ENCODE measurements around the gene RANBP17.

RANBP17 gene

DNA sequence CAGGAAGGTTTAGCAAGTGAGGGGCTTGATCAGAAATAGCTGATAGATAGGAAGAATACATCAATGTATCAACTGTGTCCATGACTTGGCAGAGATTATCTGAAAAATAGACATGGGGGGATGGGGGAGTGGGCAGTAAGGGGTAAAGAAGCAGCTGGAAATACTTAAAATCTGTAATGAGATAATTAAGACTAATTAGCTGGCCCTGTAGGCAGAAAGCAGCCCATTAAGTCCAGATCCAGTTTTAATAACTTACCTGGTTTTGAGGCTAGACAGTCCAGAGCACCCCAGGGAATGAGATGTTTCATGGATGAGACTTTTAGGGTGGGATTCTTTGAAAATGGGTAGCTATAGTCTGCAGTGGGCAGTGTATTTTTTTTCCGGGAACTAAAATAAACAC lies 330.3 kb downstream of the RANBP17 start:
- Histone ChIP-seq H3K27me3 (ENCODE audit: insufficient read depth, poor library complexity, severe bottlenecking) (no peaks in the 10 kb centered on the region), H3K4me3 (replicated peaks; ENCODE audit: insufficient read depth, low read length) (no peak overlapping the region), H3K27ac (replicated peaks) (no peak overlapping the region)
- no peak for DNase-seq (ENCODE audit: low read depth in 1 of 2, low spot score in 1 of 2)
- TF ChIP-seq, protein P1, sequence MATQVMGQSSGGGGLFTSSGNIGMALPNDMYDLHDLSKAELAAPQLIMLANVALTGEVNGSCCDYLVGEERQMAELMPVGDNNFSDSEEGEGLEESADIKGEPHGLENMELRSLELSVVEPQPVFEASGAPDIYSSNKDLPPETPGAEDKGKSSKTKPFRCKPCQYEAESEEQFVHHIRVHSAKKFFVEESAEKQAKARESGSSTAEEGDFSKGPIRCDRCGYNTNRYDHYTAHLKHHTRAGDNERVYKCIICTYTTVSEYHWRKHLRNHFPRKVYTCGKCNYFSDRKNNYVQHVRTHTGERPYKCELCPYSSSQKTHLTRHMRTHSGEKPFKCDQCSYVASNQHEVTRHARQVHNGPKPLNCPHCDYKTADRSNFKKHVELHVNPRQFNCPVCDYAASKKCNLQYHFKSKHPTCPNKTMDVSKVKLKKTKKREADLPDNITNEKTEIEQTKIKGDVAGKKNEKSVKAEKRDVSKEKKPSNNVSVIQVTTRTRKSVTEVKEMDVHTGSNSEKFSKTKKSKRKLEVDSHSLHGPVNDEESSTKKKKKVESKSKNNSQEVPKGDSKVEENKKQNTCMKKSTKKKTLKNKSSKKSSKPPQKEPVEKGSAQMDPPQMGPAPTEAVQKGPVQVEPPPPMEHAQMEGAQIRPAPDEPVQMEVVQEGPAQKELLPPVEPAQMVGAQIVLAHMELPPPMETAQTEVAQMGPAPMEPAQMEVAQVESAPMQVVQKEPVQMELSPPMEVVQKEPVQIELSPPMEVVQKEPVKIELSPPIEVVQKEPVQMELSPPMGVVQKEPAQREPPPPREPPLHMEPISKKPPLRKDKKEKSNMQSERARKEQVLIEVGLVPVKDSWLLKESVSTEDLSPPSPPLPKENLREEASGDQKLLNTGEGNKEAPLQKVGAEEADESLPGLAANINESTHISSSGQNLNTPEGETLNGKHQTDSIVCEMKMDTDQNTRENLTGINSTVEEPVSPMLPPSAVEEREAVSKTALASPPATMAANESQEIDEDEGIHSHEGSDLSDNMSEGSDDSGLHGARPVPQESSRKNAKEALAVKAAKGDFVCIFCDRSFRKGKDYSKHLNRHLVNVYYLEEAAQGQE (IDR thresholded peaks at IDR 0.05; ENCODE audit: insufficient replicate concordance, low read depth), result no peak
- TF ChIP-seq, protein P2, sequence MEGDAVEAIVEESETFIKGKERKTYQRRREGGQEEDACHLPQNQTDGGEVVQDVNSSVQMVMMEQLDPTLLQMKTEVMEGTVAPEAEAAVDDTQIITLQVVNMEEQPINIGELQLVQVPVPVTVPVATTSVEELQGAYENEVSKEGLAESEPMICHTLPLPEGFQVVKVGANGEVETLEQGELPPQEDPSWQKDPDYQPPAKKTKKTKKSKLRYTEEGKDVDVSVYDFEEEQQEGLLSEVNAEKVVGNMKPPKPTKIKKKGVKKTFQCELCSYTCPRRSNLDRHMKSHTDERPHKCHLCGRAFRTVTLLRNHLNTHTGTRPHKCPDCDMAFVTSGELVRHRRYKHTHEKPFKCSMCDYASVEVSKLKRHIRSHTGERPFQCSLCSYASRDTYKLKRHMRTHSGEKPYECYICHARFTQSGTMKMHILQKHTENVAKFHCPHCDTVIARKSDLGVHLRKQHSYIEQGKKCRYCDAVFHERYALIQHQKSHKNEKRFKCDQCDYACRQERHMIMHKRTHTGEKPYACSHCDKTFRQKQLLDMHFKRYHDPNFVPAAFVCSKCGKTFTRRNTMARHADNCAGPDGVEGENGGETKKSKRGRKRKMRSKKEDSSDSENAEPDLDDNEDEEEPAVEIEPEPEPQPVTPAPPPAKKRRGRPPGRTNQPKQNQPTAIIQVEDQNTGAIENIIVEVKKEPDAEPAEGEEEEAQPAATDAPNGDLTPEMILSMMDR (IDR thresholded peaks at IDR 0.05; ENCODE audit: insufficient read depth, low read length), result no peak
- TF ChIP-seq GABPA (IDR thresholded peaks at IDR 0.05; ENCODE audit: low read depth), result no peak
- no peak for TF ChIP-seq SPI1 (IDR thresholded peaks at IDR 0.05; ENCODE audit: borderline replicate concordance, low read depth)
- no peak for TF ChIP-seq POLR2AphosphoS5 (IDR thresholded peaks at IDR 0.05; ENCODE audit: low read depth)

DNA sequence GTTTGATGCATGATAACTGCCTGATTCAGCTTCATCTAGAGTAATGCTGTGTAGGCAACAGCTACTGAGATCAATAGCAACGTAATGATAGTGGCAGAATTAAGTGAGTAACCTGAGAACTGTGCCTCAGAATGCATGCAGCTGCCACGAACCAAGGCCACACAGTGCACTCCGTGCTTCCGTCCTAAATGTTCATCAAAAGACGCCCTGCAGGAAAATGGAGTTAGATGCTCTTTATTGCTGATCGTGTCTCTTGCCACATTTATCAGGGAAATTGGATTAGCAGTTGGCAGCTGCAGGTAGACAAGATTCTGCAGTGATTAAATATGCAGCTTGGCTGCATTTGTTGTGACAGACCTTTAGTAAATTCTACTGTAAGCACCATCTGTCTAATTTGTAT lies 339.5 kb downstream of the RANBP17 start:
- no peak for DNase-seq (ENCODE audit: low read depth in 1 of 2, low spot score in 1 of 2)
- TF ChIP-seq SPI1 (IDR thresholded peaks at IDR 0.05; ENCODE audit: borderline replicate concordance, low read depth) (no peak), GABPA (IDR thresholded peaks at IDR 0.05; ENCODE audit: low read depth) (no peak), POLR2AphosphoS5 (IDR thresholded peaks at IDR 0.05; ENCODE audit: low read depth) (no peak)
- TF ChIP-seq, protein P2 (IDR thresholded peaks at IDR 0.05; ENCODE audit: insufficient read depth, low read length), result no peak
- TF ChIP-seq, protein P1 (IDR thresholded peaks at IDR 0.05; ENCODE audit: insufficient replicate concordance, low read depth), result no peak
- no peak overlapping the region for H3K27ac ChIP-seq (replicated peaks)
- H3K4me3 ChIP-seq (replicated peaks; ENCODE audit: insufficient read depth, low read length), result no peak overlapping the region
- H3K27me3 ChIP-seq (ENCODE audit: insufficient read depth, poor library complexity, severe bottlenecking), result peaks cover 5% of the 10 kb centered on the region

DNA sequence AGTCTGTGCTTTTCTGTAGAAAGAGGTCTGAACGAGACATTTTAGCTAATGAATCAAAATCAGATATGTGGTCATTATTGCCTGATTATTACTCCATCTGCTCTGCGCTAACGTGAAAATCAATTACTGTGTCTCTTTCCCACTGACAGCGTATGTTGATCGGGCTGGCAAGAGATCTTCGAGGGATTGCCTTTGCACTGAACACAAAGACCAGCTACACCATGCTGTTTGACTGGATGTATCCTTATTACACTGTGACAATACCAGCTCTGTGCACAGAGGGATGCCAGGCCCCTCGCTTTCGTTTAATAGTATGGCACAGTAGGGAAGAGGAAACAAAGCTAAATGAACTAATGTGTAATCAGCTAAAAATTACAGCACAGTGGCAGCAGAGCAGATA lies 343.6 kb downstream of the RANBP17 start:
- no peak overlapping the region for H3K27ac ChIP-seq (replicated peaks)
- TF ChIP-seq POLR2AphosphoS5 (IDR thresholded peaks at IDR 0.05; ENCODE audit: low read depth) (no peak), SPI1 (IDR thresholded peaks at IDR 0.05; ENCODE audit: borderline replicate concordance, low read depth) (no peak), GABPA (IDR thresholded peaks at IDR 0.05; ENCODE audit: low read depth) (no peak)
- TF ChIP-seq, protein P2 (IDR thresholded peaks at IDR 0.05; ENCODE audit: insufficient read depth, low read length), result no peak
- TF ChIP-seq, protein P1 (IDR thresholded peaks at IDR 0.05; ENCODE audit: insufficient replicate concordance, low read depth), result no peak
- no peak for DNase-seq (ENCODE audit: low read depth in 1 of 2, low spot score in 1 of 2)
- H3K4me3 ChIP-seq (replicated peaks; ENCODE audit: insufficient read depth, low read length), result no peak overlapping the region
- peaks cover 5% of the 10 kb centered on the region for H3K27me3 ChIP-seq (ENCODE audit: insufficient read depth, poor library complexity, severe bottlenecking)

Data from HL-60 (cell line).